OCI-LY1 (cell line): ENCODE measurements around the gene RAD52.

ENCODE experiments used
- H2AFZ ChIP-seq: fragments of 200-600 bp; sonication (generic), shearing (Covaris generic); 2 replicates; pipeline ENCODE4 v1.6.0; 2014; ENCODE audit warnings: antibody characterized with exemption, mild to moderate bottlenecking, low read length
- H3F3A ChIP-seq: fragments of 200-600 bp; sonication (generic), shearing (Covaris generic); 2 replicates; pipeline ENCODE4 v1.6.0; 2014; ENCODE audit warnings: mild to moderate bottlenecking, antibody characterized with exemption, low read length, moderate library complexity; ENCODE audit not compliant: insufficient read depth
- H3K27ac ChIP-seq: fragments of 200-600 bp; sonication (generic); 2 replicates; pipeline ENCODE4 v1.5.1; 2014; ENCODE audit warnings: low read length, mixed run types, mild to moderate bottlenecking, low read depth; ENCODE audit not compliant: poor library complexity, severe bottlenecking
- H3K27me3 ChIP-seq: fragments of 200-600 bp; sonication (generic); 2 replicates; pipeline ENCODE4 v1.6.0; 2014; ENCODE audit warnings: antibody characterized with exemption, mild to moderate bottlenecking, low read length, moderate library complexity; ENCODE audit not compliant: insufficient read depth
- H3K36me3 ChIP-seq: fragments of 200-600 bp; sonication (generic); 2 replicates; pipeline ENCODE4 v1.6.1; 2014; ENCODE audit warnings: mild to moderate bottlenecking, antibody characterized with exemption, low read length, moderate library complexity, mixed read lengths; ENCODE audit not compliant: insufficient read depth
- H3K4me1 ChIP-seq: fragments of 200-600 bp; sonication (generic); 2 replicates; pipeline ENCODE4 v1.5.1; 2014; ENCODE audit warnings: mild to moderate bottlenecking, low read length, moderate library complexity; ENCODE audit not compliant: insufficient read depth, severe bottlenecking
- H3K4me2 ChIP-seq: fragments of 200-600 bp; sonication (generic), shearing (Covaris generic); 2 replicates; pipeline ENCODE4 v1.6.1; 2014; ENCODE audit warnings: low read length
- H3K4me3 ChIP-seq: fragments of 200-600 bp; sonication (generic); 2 replicates; pipeline ENCODE4 v1.5.1; 2014; ENCODE audit warnings: low read length, low read depth, mild to moderate bottlenecking, mixed read lengths; ENCODE audit not compliant: poor library complexity, severe bottlenecking
- H3K79me2 ChIP-seq: fragments of 200-600 bp; shearing (Covaris generic); 2 replicates; pipeline ENCODE4 v1.6.1; 2016; ENCODE audit warnings: mixed run types, low read length, mixed read lengths; ENCODE audit not compliant: insufficient read depth
- H3K9ac ChIP-seq: fragments of 200-600 bp; sonication (generic), shearing (Covaris generic); 2 replicates; pipeline ENCODE4 v1.6.1; 2014; ENCODE audit warnings: mild to moderate bottlenecking, low read length, mixed read lengths
- H3K9me2 ChIP-seq: fragments of 200-600 bp; sonication (generic), shearing (Covaris generic); 2 replicates; pipeline ENCODE4 v1.6.1; 2014; ENCODE audit warnings: low read depth, mild to moderate bottlenecking, low read length, mixed read lengths
- H3K9me3 ChIP-seq: fragments of 200-600 bp; shearing (Covaris generic); 2 replicates; pipeline ENCODE4 v1.6.1; 2014; ENCODE audit warnings: low read length, mixed read lengths
- H4K20me1 ChIP-seq: fragments of 200-600 bp; sonication (generic), shearing (Covaris generic); 2 replicates; pipeline ENCODE4 v1.6.0; 2016; ENCODE audit warnings: mild to moderate bottlenecking, low read length; ENCODE audit not compliant: insufficient read depth
- CTCF ChIP-seq: fragments of 200-600 bp; sonication (generic), shearing (Covaris generic); IDR thresholded peaks from 2 replicates; pipeline ENCODE4 v1.5.1; 2017; ENCODE audit warnings: mild to moderate bottlenecking, antibody characterized with exemption, low read length, moderate library complexity, mixed read lengths
- EZH2 ChIP-seq: fragments of 200-600 bp; sonication (generic), shearing (Covaris generic); IDR thresholded peaks from 2 replicates; pipeline ENCODE4 v1.8.0; 2017; ENCODE audit warnings: borderline replicate concordance, mixed run types, mild to moderate bottlenecking, antibody characterized with exemption, low read length, moderate library complexity, mixed read lengths

RAD52 gene

DNA sequence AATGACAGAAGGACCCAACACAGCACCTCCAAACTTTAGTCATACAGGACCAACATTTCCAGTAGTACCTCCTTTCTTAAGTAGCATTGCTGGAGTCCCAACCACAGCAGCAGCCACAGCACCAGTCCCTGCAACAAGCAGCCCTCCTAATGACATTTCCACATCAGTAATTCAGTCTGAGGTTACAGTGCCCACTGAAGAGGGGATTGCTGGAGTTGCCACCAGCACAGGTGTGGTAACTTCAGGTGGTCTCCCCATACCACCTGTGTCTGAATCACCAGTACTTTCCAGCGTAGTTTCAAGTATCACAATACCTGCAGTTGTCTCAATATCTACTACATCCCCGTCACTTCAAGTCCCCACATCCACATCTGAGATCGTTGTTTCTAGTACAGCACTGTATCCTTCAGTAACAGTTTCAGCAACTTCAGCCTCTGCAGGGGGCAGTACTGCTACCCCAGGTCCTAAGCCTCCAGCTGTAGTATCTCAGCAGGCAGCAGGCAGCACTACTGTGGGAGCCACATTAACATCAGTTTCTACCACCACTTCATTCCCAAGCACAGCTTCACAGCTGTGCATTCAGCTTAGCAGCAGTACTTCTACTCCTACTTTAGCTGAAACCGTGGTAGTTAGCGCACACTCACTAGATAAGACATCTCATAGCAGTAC lies 64.6 kb downstream of the RAD52 start:
- no peak for TF ChIP-seq CTCF
- no peak for TF ChIP-seq EZH2
- Histone ChIP-seq H3K9me3 (no peaks in the 10 kb centered on the region), H3F3A (no peaks in the 10 kb centered on the region), H3K27me3 (no peaks in the 10 kb centered on the region), H2AFZ (no peak overlapping the region), H4K20me1 (no peaks in the 10 kb centered on the region), H3K79me2 (no peaks in the 10 kb centered on the region), H3K4me3 (no peak overlapping the region), H3K4me1 (no peaks in the 10 kb centered on the region), H3K4me2 (no peak overlapping the region), H3K9me2 (no peaks in the 10 kb centered on the region), H3K27ac (no peak overlapping the region), H3K36me3 (peaks cover 100% of the 10 kb centered on the region), H3K9ac (no peak overlapping the region)

DNA sequence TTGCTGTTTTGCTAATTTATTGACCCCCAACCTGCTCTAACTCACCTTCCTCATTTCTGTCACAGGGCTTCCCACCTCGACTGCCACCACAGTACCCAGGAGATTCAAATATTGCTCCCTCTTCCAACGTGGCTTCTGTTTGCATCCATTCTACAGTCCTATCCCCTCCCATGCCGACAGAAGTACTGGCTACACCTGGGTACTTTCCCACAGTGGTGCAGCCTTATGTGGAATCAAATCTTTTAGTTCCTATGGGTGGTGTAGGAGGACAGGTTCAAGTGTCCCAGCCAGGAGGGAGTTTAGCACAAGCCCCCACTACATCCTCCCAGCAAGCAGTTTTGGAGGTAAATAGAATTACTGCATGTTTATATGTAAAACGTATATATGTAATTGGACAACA lies 68.8 kb downstream of the RAD52 start:
- H3K9ac ChIP-seq: no peak overlapping the region
- TF ChIP-seq EZH2 (no peak), CTCF (no peak)
- no peaks in the 10 kb centered on the region for H4K20me1 ChIP-seq
- H3F3A ChIP-seq: no peaks in the 10 kb centered on the region
- no peak overlapping the region for H3K4me2 ChIP-seq
- H2AFZ ChIP-seq: no peak overlapping the region
- no peaks in the 10 kb centered on the region for H3K27me3 ChIP-seq
- peaks cover 91% of the 10 kb centered on the region for H3K36me3 ChIP-seq
- H3K4me3 ChIP-seq: no peak overlapping the region
- no peaks in the 10 kb centered on the region for H3K4me1 ChIP-seq
- H3K9me3 ChIP-seq: no peaks in the 10 kb centered on the region
- H3K79me2 ChIP-seq: no peaks in the 10 kb centered on the region
- no peak overlapping the region for H3K27ac ChIP-seq
- H3K9me2 ChIP-seq: no peaks in the 10 kb centered on the region

- Histone ChIP-seq H3K27me3 (no peaks in the 10 kb centered on the region), H3K9me3 (no peaks in the 10 kb centered on the region), H3F3A (no peaks in the 10 kb centered on the region), H3K79me2 (no peaks in the 10 kb centered on the region), H3K36me3 (peaks cover 88% of the 10 kb centered on the region), H3K9me2 (no peaks in the 10 kb centered on the region), H4K20me1 (no peaks in the 10 kb centered on the region), H3K4me2 (no peak overlapping the region), H2AFZ (no peak overlapping the region), H3K4me3 (no peak overlapping the region), H3K27ac (no peak overlapping the region), H3K4me1 (no peaks in the 10 kb centered on the region), H3K9ac (no peak overlapping the region)
- no peak for TF ChIP-seq CTCF
- no peak for TF ChIP-seq EZH2
Observed at GRCh38 chr12:879641-880040, 69.9 kb downstream of the RAD52 start.
